Caco-2 (cell line): ENCODE measurements around the gene CALD1. TPM values are rescaled to one million over a fixed set of nuclear protein-coding genes. Genes with fewer than 3 reads are reported as not detected.

ENCODE experiments used
- BruUV-seq: library from RNA; stranded (reverse); fragments of 400-500 nt; replicated peaks from 2 replicates; lab custom pipeline; 2021; lab: Mats Ljungman, UMichigan
- CTCF ChIA-PET: fragments of 300-600 bp; sonication (Branson Sonifier 250); formaldehyde crosslinking; loops from one replicate; lab custom pipeline; 2022; ENCODE audit warnings: antibody characterized with exemption; lab: Charles Lee
- POLR2A ChIA-PET: fragments of 300-600 bp; sonication (Branson Sonifier 250); formaldehyde crosslinking; loops from one replicate; lab custom pipeline; 2022; ENCODE audit warnings: antibody characterized with exemption; lab: Charles Lee
- DNase-seq, 2 experiments: peaks; one replicate each; pipeline versions ENCODE4 v3.0.0 to v3.0.0-alpha.2; 2020 to 2022
- H3K27me3 ChIP-seq: replicated peaks from 2 replicates; pipeline ENCODE4 v1.6.0; 2011; ENCODE audit warnings: low read length; ENCODE audit not compliant: control insufficient read depth, insufficient read depth
- H3K36me3 ChIP-seq: 2 replicates; pipeline ENCODE4 v1.5.1; 2011; ENCODE audit warnings: low read length; ENCODE audit not compliant: control insufficient read depth, insufficient read depth
- H3K4me1 ChIP-seq: fragments of 250-450 bp; sonication (Bioruptor Pico); 2 replicates; pipeline ENCODE4 v1.5.1; 2020; ENCODE audit warnings: mild to moderate bottlenecking
- H3K4me3 ChIP-seq: 2 replicates; pipeline ENCODE4 v1.5.1; 2011; ENCODE audit warnings: low read depth, mild to moderate bottlenecking, control low read depth, low read length
- H3K9me3 ChIP-seq: fragments of 250-450 bp; sonication (Bioruptor Pico); 2 replicates; pipeline ENCODE4 v1.5.1; 2020; ENCODE audit warnings: mild to moderate bottlenecking, moderate library complexity
- H3K27ac Mint-ChIP-seq: one replicate; pipeline ENCODE4 v1.8.0; 2022; ENCODE audit warnings: mixed read lengths; ENCODE audit not compliant: unreplicated experiment
- H3K27me3 Mint-ChIP-seq: one replicate; pipeline ENCODE4 v1.8.0; 2022; ENCODE audit warnings: mixed read lengths; ENCODE audit not compliant: insufficient read depth, unreplicated experiment
- H3K36me3 Mint-ChIP-seq: one replicate; pipeline ENCODE4 v1.8.0; 2022; ENCODE audit warnings: mild to moderate bottlenecking, mixed read lengths; ENCODE audit not compliant: insufficient read depth, unreplicated experiment
- H3K4me1 Mint-ChIP-seq: one replicate; pipeline ENCODE4 v1.8.0; 2022; ENCODE audit warnings: low read depth, mixed read lengths; ENCODE audit not compliant: unreplicated experiment
- H3K4me3 Mint-ChIP-seq: one replicate; pipeline ENCODE4 v1.8.0; 2022; ENCODE audit warnings: mild to moderate bottlenecking, moderate library complexity, mixed read lengths; ENCODE audit not compliant: unreplicated experiment
- H3K9me3 Mint-ChIP-seq: one replicate; pipeline ENCODE4 v1.8.0; 2022; ENCODE audit warnings: mixed read lengths; ENCODE audit not compliant: unreplicated experiment
- intact Hi-C: fragments of 100-400 bp; cut with micrococcal nuclease; formaldehyde crosslinking; loops from one replicate; pipeline ENCODE4 v1.10.0; 2022; ENCODE audit not compliant: unreplicated experiment
- total RNA-seq: library from RNA; stranded (reverse); gene quantifications from 2 replicates; pipeline ENCODE4 v1.2.3, GENCODE V29; 2022
- TF ChIP-seq, protein P1 (sequence below), 2 experiments: fragments of 200-600 bp in 1 of 2; IDR thresholded peaks; 1 replicate in 1 of 2; 2 replicates in 1 of 2; pipeline versions ENCODE4 v1.5.1 to v1.8.0; 2011 to 2022; ENCODE audit warnings: antibody characterized with exemption in 1 of 2, control low read depth in 1 of 2, inconsistent platforms in 1 of 2, low read depth in 1 of 2, low read length in 1 of 2, mild to moderate bottlenecking in 1 of 2, moderate library complexity in 1 of 2; ENCODE audit not compliant: insufficient read depth in 1 of 2, severe bottlenecking in 1 of 2, unreplicated experiment in 1 of 2

CALD1 gene
- total RNA-seq, 1 experiment from 2014 or later: 155 TPM

DNA sequence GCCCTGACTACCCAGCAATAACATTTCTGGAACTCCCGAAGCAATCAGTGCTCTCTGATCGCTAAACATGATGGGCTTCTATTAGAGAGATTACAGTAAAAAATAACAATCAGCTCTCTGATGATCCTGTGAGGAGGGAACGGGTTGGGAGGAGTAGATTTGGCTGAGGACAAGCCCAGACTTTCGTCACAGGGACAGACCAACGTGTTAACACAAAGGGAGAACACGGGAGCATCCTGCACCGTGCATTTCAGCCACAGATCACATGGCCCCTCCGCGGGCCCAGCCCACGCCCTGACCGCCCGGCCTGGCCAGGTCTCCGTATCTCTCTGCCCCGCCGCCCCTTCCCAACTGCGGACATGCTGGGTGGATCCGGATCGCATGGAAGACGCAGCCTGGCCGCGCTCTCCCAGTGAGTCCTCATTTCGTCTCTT lies 111.8 kb downstream of the CALD1 start:
- POLR2A ChIA-PET: no interaction called here
- peaks cover 44% of the 10 kb centered on the region for H3K4me1 Mint-ChIP-seq
- Histone ChIP-seq H3K9me3 (peaks cover 13% of the 10 kb centered on the region), H3K4me1 (peaks cover 54% of the 10 kb centered on the region), H3K27me3 (no peaks in the 10 kb centered on the region), H3K4me3 (peak overlapping the region; percentile 51), H3K36me3 (peaks cover 3% of the 10 kb centered on the region)
- CTCF ChIA-PET: interaction anchor here (1.3 kb wide), 1 partner anchor 12 kb away, joined by 4 read pairs; no protein-coding TSS in a partner anchor
- peak overlapping the region; percentile 46 for H3K27ac Mint-ChIP-seq
- H3K27me3 Mint-ChIP-seq: no peaks in the 10 kb centered on the region
- H3K9me3 Mint-ChIP-seq: peaks cover 9% of the 10 kb centered on the region
- BruUV-seq: no TSS peak
- peak; percentile 94 to 96 for DNase-seq
- intact Hi-C loops: loop anchor here (1.0 to 5.0 kb wide), 4 partner anchors 10 to 199 kb away; partner anchors contain the start of gene CALD1
- peaks cover 48% of the 10 kb centered on the region for H3K36me3 Mint-ChIP-seq
- H3K4me3 Mint-ChIP-seq: peak overlapping the region; percentile 71
- TF ChIP-seq, protein P1, sequence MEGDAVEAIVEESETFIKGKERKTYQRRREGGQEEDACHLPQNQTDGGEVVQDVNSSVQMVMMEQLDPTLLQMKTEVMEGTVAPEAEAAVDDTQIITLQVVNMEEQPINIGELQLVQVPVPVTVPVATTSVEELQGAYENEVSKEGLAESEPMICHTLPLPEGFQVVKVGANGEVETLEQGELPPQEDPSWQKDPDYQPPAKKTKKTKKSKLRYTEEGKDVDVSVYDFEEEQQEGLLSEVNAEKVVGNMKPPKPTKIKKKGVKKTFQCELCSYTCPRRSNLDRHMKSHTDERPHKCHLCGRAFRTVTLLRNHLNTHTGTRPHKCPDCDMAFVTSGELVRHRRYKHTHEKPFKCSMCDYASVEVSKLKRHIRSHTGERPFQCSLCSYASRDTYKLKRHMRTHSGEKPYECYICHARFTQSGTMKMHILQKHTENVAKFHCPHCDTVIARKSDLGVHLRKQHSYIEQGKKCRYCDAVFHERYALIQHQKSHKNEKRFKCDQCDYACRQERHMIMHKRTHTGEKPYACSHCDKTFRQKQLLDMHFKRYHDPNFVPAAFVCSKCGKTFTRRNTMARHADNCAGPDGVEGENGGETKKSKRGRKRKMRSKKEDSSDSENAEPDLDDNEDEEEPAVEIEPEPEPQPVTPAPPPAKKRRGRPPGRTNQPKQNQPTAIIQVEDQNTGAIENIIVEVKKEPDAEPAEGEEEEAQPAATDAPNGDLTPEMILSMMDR (IDR thresholded peaks at IDR 0.05; ENCODE audit: insufficient read depth in 1 of 2, low read depth in 1 of 2, low read length in 1 of 2, severe bottlenecking in 1 of 2, unreplicated experiment in 1 of 2): no peak

GRCh38 chr7:134891696-134892678 lies 112.6 kb downstream of the CALD1 start:
- BruUV-seq: TSS peak; percentile 58
- peaks cover 55% of the 10 kb centered on the region for H3K36me3 Mint-ChIP-seq
- no peaks in the 10 kb centered on the region for H3K27me3 Mint-ChIP-seq
- CTCF ChIA-PET: interaction anchor here (1.3 kb wide), 1 partner anchor 13 kb away, joined by 4 read pairs; no protein-coding TSS in a partner anchor
- H3K27ac Mint-ChIP-seq: peak overlapping the region; percentile 46
- peak overlapping the region; percentile 71 for H3K4me3 Mint-ChIP-seq
- no peaks in the 10 kb centered on the region for H3K27me3 ChIP-seq
- intact Hi-C loops: loop anchor here (1.0 to 5.0 kb wide), 4 partner anchors 9 to 200 kb away; partner anchors contain the start of gene CALD1
- H3K36me3 ChIP-seq: peaks cover 3% of the 10 kb centered on the region
- peaks cover 16% of the 10 kb centered on the region for H3K9me3 Mint-ChIP-seq
- H3K4me1 ChIP-seq: peaks cover 47% of the 10 kb centered on the region
- H3K4me1 Mint-ChIP-seq: peaks cover 37% of the 10 kb centered on the region
- H3K4me3 ChIP-seq: peak overlapping the region; percentile 51
- DNase-seq: no peak
- TF ChIP-seq, protein P1 (IDR thresholded peaks at IDR 0.05; ENCODE audit: insufficient read depth in 1 of 2, low read depth in 1 of 2, low read length in 1 of 2, severe bottlenecking in 1 of 2, unreplicated experiment in 1 of 2): no peak
- H3K9me3 ChIP-seq: peaks cover 15% of the 10 kb centered on the region
- POLR2A ChIA-PET: no interaction called here

- POLR2A ChIA-PET: no interaction called here
- H3K27me3 Mint-ChIP-seq: no peaks in the 10 kb centered on the region
- peaks cover 18% of the 10 kb centered on the region for H3K9me3 Mint-ChIP-seq
- Histone ChIP-seq H3K4me3 (peak overlapping the region; percentile 51), H3K27me3 (no peaks in the 10 kb centered on the region), H3K4me1 (peaks cover 38% of the 10 kb centered on the region), H3K36me3 (peaks cover 3% of the 10 kb centered on the region), H3K9me3 (peaks cover 15% of the 10 kb centered on the region)
- peak overlapping the region; percentile 71 for H3K4me3 Mint-ChIP-seq
- no TSS peak for BruUV-seq
- CTCF ChIA-PET: no interaction called here
- intact Hi-C loops: loop anchor here (5.0 kb wide), 1 partner anchor 201 kb away; no protein-coding TSS in a partner anchor
- H3K27ac Mint-ChIP-seq: peak overlapping the region; percentile 46
- TF ChIP-seq, protein P1 (IDR thresholded peaks at IDR 0.05; ENCODE audit: insufficient read depth in 1 of 2, low read depth in 1 of 2, low read length in 1 of 2, severe bottlenecking in 1 of 2, unreplicated experiment in 1 of 2): no peak
- H3K36me3 Mint-ChIP-seq: peaks cover 65% of the 10 kb centered on the region
- H3K4me1 Mint-ChIP-seq: peaks cover 28% of the 10 kb centered on the region
- DNase-seq: no peak
Observed at GRCh38 chr7:134892963-134893362, 113.5 kb downstream of the CALD1 start.
